SKM-1 (cell line): ENCODE data around the gene IGF1R.

ENCODE experiments used
- DNase-seq: peaks from one replicate; lab custom pipeline; 2025; ENCODE audit not compliant: unreplicated experiment; lab: John Stamatoyannopoulos, UW

The IGF1R gene

DNA sequence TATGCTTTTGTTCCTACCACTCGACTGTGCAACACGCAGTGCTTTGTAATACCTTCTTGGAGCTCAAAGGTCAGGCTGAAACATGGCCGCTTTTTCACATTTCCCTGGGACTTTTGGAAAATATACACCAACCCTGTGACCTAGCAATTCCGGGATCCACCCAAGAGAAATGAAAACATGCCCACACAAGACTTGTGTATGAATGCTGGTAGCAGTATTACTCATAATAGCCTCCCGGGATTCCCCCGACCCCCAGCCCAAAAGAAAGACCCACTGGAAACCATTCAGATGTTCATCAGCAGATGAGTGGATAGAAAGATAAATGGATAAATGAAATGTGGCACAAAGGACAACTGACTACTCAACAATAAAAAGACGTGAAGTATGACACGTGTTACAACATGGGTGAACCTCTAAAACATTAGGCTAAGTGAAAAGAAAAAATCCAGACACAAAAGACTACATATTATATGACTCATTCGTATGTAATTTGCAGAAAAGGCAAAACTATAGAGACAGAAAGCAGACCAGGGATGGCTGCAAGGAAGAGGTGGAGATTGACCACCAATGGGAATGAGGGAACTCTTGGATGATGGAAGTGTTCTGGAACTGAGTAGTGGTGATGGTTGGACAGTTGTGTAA, 255.2 kb downstream of the IGF1R start:
- no peak for DNase-seq

DNA sequence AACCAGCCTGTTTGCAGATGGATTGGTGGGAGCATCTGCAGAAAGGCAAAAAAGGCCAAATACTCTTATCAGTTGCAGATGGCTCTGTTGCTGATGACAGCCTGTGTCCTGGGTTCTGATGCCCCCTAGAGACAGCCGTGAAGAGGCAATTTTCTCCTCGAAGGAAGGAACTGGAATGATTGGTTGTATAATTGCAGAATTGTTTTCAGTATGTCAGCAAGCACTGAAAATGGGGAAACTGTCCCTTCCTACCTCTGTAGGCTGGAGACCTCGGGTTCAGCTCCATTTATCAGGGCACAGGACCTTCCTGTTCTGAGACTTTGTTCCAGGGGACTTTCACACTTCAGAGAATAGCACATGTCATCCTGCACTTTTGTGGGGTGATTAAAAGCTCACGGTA, 256.2 kb downstream of the IGF1R start:
- peak; percentile 78 for DNase-seq

DNA sequence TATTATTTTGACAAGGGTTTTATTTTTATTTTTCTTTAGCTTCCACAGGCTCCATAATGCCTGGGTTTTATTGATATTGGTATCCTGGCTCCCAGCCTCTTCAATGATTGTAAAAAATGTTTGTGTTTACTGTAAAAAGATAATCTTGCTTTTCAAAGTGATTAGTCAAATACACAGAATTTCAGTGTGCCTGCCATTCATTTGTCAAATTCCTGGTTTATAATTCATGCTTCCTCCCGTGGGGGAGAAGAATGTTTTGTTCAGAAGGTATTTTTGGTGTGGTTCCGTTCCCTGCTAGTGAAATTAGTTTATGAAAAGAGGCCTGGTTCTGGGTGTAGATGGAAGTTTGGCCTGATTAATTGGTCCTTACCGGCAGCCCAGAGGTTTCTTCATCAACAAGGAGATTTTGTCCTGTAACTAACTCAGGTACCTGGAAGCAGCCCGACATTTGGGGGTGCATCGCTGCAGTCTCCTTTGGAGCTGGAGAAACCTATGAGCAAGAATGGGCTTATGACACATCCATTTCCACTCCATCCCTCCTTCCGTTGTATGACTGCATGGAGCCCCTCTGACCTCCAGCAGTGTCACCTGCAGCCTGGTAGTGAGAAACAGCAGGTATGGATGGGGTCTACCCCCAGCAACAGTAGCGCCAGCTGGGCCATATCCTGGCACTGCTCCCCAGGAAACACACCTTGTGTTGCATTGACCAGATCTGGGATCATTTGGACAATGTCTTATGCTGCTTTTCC, 257.8 kb downstream of the IGF1R start:
- no peak for DNase-seq

DNA sequence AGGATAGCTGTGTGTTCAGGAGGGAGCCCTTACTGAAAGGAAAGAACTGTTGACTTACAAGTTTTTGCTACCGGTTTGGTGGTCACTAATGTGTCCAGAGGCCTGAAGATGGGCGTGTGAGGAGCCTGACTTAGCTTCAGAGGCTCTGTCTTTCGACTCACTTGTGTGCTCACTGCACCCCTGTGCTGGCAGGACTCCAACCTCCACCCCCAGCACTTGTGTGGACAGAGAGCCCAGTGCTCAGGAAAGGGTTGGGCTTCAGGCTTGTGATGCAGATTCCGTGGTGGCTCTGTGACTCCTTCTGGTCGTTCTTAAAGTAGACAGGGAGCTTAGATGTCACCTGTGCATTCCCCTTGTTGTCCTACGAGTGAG, 258.4 kb downstream of the IGF1R start:
- DNase-seq = no peak

DNA sequence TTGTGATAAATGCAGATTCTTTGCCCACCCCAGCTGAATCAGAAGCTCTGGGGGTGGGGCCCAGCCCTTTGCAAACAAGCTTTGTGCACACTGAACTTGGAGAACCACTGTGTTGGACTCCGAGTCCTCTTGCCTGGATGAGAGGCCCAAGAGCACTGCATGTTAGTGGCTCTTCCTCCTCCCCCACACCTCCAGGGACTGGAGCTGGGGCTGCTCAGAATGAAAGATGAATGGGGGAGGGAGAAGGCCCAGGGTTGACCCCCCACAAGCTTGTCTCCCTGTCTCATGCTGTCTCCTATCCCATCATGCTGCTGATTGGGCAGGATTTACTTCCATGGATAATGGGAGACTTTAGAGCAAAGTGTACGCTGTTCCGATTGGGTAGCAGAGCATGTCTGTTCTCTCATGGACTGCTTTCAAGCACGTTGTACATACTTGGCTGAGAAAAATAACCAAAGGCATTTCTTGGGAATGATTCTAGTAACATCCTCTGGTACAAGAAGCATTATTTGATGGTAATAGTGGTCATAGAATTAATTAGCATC, 259.7 kb downstream of the IGF1R start:
- no peak for DNase-seq

DNA sequence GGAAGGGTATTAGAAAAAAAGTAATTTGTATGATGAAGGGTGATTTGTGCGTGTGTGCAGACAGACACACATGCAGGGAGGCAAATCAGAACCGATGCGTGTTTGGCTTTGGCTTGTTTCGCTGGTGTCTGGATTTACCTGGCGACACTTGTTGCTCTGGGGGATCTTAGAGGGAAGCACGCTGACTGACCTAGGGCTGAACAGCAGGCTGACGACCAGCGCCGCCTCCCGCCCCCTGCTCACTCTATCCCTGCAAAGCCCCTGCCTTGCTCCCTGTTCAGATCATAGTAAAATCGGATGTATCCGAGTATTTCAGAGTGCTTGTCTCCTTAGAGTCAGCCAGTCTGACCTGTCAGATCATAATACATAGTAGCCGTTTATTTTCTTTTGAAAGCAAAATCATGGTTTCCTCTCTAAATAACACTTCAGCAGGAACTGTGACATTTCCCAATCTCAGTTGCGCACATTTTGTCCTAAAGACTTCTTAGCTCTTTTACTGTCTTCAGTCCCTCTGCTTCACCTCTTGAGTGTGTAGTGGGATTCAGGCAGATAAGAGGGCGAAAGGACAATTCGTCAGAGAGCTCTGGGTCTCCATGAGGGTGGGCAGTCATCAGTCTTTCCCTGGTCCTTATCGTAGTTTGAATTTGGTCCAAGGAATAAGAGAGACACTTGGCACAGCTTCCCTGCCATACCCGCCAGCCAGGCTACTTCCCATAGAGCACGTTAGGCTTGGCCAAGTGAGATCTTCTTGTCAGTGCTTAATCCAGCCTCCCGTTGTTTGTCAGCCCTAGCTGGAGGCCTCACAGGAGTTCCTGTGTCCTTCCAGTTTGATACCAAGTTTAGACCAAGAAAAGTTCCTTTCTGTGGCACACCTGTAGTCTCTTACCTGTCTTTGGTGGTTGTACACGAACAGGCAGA, 261.9 kb downstream of the IGF1R start:
- DNase-seq = no peak

DNA sequence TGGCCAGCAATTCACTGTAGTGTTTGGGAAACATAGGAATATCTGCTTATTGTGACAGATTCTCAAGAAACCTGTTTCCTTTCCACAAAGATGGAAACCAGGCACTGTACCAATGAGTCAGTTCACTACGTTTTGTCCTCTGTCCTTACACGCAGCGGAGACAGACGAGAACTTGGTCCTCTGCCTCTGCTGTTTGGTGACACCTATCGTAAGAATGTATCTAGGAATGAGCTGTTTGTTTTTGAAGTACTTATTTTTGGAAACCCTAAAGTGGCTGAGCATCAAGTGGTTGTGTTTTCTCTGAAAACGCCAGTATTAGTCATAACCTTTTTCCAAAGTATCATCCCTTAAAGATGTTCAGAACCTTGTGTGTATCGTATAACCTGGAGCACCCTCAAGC, 266.3 kb downstream of the IGF1R start:
- no peak for DNase-seq

DNA sequence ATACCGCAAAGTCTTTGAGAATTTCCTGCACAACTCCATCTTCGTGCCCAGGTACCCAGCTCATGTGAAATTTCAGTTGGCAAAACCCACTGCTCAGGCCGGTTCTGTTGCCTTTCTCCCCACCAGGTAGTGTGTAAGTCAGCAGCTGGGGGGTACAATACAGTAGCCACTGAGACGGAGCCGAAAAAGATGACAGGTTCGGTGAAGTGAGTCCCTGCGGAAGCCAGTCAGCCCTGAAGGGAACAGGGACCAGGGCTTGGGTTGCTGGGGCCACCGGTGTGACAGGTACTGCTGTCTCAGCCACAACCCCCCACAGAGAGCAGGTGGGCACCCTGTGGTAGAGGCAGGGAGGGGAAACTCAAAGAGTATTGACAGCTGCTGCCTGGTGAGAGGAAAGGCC, 268.5 kb downstream of the IGF1R start:
- no peak for DNase-seq

DNA sequence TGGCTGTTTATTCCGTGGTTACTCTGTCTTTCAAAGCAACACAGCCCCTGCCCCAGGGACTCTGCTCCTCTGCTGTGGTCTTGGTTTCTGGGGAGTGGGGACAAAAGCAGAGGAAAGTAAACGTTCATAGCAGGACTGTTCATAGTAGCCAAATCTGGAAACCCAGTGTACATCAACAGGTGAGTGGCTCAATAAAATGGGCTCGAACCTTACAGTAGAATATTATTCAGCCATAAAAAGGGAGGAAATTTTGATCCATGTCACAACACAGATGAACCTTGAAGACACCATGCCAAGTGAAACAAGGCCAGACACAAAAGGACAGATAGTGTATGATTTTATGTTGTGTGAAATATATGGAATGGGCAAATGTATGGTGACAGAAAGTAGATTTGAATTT, 269.1 kb downstream of the IGF1R start:
- no peak for DNase-seq

DNA sequence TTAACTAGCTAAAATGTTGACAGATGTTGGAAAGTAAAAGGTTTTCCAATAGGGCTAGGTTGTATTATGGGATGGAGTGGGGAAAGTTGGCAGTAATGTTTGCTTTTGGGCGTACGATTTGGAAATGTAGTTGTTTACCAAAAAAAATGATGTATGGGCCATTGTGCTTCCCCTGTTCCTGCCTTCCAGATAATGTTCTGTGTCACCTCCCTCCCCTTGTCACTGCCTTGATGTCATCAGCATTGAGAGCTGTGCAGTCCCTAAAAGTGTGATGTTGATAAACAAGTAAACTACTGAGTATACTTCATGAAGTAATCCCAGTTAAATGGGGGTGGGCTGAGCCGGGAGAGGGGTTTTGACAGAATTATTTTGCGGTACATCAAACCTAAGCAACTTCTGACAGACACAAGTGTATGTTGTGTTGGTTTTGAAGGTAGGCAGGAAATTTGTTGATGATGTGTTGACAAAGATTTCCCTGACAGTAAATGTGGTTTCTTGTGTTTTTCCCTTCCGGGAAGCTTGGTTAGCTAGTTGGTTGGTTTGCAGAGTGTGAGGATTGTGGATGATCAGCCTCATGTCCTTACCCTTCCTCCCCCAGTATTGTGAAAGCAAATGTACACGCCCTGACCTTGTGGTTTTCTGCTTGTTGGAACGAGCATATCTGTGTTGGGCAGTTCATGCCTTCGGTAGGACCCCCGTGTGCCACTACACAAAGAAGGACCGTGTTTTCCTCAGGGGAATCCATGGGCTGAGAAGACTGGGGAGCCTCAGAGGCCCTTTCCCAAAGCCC, 271.9 kb downstream of the IGF1R start:
- no peak for DNase-seq

DNA sequence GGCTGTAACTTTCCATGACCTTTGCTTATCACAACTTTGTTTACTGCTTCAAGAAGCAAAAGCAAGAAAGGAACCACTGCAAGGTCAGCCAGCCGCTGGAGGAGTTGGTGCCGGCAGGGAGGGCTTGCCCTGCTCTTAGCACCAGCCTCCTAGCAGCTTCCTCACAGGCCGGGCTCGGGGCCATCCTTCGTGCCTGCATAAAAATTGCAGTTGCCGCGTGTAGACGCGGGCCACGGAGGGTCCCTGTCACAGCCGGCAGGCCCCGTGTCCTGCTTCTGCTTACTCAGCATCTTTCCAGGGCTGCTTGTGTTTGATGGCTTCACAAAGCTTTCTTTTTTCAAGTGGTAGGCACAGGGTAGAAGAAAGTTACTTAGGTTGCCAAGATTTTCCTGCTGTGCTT, 274.8 kb downstream of the IGF1R start:
- no peak for DNase-seq

DNA sequence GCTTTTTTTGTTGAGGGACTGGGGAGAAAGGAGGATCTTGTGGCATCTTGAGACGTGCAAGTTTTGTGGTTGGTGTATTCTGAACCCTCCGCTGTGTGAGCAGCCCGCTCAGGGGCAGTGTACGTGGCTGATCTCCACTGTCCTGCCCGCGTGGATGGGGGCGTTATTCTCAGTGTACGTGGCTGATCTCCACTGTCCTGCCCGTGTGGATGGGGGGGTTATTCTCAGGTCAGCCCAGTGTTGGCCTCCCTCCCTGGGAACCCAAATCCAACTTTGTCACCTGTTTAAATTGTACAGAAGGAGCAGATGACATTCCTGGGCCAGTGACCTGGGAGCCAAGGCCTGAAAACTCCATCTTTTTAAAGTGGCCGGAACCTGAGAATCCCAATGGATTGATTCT, 275.2 kb downstream of the IGF1R start:
- DNase-seq = no peak

DNA sequence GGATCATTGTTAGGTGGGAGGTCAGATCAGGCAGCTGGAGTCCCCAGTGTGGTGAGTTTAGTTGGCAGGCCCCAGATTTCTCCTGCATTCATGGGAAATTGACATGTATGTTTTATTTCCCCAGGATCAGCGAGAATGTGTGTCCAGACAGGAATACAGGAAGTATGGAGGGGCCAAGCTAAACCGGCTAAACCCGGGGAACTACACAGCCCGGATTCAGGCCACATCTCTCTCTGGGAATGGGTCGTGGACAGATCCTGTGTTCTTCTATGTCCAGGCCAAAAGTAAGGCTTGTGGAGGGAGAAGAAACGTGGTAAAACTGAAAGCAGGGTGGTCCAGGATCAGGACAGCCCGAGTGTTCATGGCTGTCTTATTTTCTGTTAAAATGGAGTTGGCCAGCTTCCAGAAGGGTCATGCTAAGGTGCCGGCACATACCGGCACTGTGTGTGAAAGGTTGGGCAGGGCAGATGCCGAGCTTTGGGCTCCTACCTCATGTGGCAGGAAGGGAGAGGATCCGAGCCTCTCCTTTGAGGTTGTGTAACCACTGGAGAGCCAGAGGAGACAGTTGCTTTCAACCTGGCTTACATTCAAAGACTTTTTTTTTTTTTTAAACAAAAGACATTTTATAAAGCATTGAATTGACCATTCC, 276.2 kb downstream of the IGF1R start:
- DNase-seq = no peak

DNA sequence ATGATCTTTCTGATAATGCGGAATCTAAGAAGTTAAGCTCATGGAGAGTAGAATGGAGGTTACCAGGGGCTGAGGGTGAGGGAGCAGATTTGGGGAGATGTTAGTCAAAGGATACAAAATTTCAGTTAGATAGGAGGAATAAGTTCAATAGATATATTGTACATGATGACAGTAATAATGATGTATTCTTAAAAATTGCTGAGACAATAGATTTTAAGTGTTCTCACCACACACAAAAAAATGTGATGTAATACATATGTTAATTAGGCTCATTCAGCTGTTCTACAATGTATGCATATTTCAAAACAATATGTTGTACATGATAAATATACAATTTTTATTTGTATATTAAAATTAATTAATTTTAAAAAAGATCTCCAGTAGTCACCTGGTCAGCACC, 277.9 kb downstream of the IGF1R start:
- no peak for DNase-seq

DNA sequence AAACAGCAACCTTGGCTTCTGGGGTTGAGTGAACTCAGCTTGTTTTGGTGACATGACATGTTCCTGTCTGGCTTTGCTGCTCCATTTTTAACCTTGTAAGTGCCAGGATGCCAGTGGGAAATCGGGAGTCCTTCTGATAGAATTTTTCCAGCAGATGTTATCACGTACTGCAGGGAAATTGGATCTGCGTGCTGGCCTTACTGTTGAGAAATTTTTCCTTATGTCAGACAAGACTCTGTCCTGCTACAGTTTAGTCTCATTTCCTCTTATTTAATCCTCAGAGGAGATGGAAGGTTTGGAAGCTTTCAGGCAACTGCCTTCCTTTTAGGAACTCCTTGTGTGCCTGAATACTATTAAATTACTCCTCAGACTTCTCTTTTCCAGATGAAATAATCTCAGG, 278.7 kb downstream of the IGF1R start:
- no peak for DNase-seq

DNA sequence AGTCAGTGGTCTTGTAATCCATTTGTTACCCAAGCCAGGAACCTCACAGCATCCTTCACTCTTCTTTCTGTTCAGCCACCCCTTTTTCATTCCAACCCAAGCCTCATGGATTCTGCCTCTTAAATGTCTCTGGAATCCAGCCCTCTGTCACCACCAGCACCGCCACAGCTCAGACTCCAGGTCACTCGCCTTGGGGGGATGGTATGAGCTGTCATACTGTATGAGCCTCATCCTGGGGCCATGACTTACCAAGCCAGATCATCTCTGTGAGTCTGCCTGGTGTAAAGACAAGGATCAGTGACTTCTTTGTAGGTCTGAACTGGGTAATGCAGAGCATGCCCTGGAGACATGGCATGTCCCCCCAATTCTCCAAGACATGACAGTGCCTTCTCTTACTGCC, 279.7 kb downstream of the IGF1R start:
- no peak for DNase-seq

DNA sequence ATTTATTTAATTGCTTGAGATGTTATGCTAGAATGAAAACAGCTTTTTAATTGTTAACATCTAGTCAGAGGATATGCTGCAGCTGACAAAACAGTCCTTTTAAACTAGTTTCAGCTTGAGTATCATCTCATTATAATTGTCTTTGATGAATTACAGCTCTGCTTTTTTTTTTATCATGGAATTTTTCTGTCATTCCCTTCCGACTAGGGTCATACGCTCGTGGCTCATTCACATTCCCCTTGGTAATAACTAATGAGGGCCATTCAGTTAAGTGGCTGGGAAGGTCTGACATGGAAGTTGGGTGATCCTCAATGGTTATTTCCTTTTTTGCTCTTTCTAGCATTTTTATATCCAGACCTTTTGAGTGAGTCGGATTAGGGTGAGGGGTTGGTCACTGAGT, 282.2 kb downstream of the IGF1R start:
- no peak for DNase-seq

DNA sequence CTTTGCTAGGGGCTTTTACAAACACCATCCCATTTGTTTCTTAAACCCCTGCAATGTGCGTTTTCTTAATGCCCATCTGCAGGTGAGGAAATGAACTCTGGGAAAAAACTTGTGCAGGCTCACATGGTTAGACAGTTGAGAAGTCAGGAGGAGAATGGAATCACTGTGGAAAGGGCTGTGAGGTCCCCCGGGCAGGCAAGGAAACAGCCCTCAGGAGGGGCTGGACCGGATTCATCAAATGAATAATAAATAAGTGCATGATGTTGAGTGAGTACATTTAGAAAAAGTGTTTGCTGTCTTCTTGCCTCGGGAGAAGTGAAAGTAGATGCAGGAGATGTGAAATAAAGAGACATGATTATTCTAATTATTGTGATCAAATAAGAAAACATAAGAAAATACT, 282.7 kb downstream of the IGF1R start:
- no peak for DNase-seq

DNA sequence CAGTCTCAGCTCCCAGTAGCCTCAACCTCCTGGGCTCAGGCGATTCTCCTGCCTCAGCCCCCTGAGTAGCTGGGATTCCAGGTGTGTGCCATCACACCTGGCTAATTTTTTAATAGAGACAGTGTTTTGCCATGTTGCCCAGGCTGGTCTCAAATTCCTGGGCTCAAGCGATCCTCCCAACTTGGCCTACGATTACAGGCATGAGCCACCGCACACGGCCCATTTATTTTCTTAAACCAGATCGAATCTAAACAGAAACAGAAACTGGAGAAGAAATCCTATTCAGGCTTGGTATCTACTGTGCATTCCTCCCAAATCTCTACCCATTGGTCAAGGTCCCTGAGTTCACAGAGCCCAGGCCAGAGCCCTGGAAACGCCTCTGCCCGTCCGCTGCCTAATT, 285.1 kb downstream of the IGF1R start:
- no peak for DNase-seq

DNA sequence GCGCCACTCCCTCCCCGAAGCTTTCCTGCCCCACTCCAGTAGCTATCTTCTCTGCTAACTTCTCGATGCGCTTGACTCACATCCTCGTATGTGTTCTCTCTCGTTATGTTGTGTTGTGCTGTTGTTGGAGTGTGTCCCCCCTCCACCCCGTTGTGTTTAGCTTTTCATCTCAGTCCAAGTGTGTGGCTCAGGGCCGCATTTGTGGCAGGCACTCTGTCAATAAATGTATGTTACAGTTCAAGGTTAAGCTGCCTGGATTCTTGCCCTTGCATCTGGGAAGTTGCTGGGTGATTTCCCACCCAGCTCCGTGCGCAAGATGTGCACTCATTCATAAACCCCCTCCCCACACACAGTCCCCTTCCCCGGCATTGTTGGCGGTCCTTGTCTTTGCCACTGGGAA, 287.4 kb downstream of the IGF1R start:
- no peak for DNase-seq
